Stimulated activated CD4-positive, alpha-beta T cell treated with anti-CD3 and anti-CD28 coated beads, TNF-alpha, amount 100 ng/mL, for 24 hours (primary cell): Measurements from ENCODE around the gene ANO6.

ENCODE experiments used
- DNase-seq, 3 experiments: peaks; one replicate each; pipeline ENCODE4 v3.0.0-alpha.2; 2020; ENCODE audit warnings: low read depth in 3 of 3

Gene ANO6

GRCh38 chr12:45406988-45407850 lies 191.3 kb downstream of the ANO6 start:
- no peak for DNase-seq

- DNase-seq, result no peak
Observed at GRCh38 chr12:45407981-45408728, 192.3 kb downstream of the ANO6 start.

GRCh38 chr12:45408729-45409114 lies 192.8 kb downstream of the ANO6 start:
- DNase-seq, result no peak

- no peak for DNase-seq
Observed at GRCh38 chr12:45409966-45410365, 194.1 kb downstream of the ANO6 start.

- DNase-seq, result no peak
Observed at GRCh38 chr12:45411626-45412025, 195.7 kb downstream of the ANO6 start.

GRCh38 chr12:45415393-45415817 lies 199.5 kb downstream of the ANO6 start:
- DNase-seq, result peak in 1 of 3 experiments; percentile 19

GRCh38 chr12:45416126-45416525 lies 200.2 kb downstream of the ANO6 start:
- no peak for DNase-seq

GRCh38 chr12:45418520-45418919 lies 202.6 kb downstream of the ANO6 start:
- no peak for DNase-seq

- no peak for DNase-seq
Observed at GRCh38 chr12:45419317-45419814, 203.5 kb downstream of the ANO6 start.

- DNase-seq, result no peak
Observed at GRCh38 chr12:45421736-45422135, 205.8 kb downstream of the ANO6 start.

GRCh38 chr12:45423931-45424330 lies 208.0 kb downstream of the ANO6 start:
- no peak for DNase-seq

GRCh38 chr12:45425426-45425825 lies 209.5 kb downstream of the ANO6 start:
- no peak for DNase-seq

- DNase-seq, result no peak
Observed at GRCh38 chr12:45426294-45426693, 210.4 kb downstream of the ANO6 start.

- DNase-seq, result no peak
Observed at GRCh38 chr12:45427042-45427441, 211.1 kb downstream of the ANO6 start.

- no peak for DNase-seq
Observed at GRCh38 chr12:45429831-45430230, 213.9 kb downstream of the ANO6 start.

GRCh38 chr12:45431126-45431525 lies 215.2 kb downstream of the ANO6 start:
- DNase-seq, result no peak

- DNase-seq, result no peak
Observed at GRCh38 chr12:45432710-45433109, 216.8 kb downstream of the ANO6 start.

- DNase-seq, result no peak
Observed at GRCh38 chr12:45433441-45433868, 217.6 kb downstream of the ANO6 start.

GRCh38 chr12:45434094-45434493 lies 218.2 kb downstream of the ANO6 start:
- DNase-seq, result no peak

GRCh38 chr12:45435945-45436710 lies 220.2 kb downstream of the ANO6 start:
- DNase-seq, result no peak

- no peak for DNase-seq
Observed at GRCh38 chr12:45439039-45439438, 223.1 kb downstream of the ANO6 start.

GRCh38 chr12:45446013-45446412 lies 230.1 kb downstream of the ANO6 start:
- DNase-seq, result no peak
